Nephron progenitor cell (in vitro differentiated cells): ENCODE measurements around the gene IMPA2.

Experiments
- DNase-seq: peaks from one replicate; pipeline ENCODE4 v3.0.0; 2021
- H3K27ac Mint-ChIP-seq: 2 replicates; pipeline ENCODE4 v1.8.0; 2021; ENCODE audit warnings: mild to moderate bottlenecking, moderate library complexity, mixed read lengths
- H3K27me3 Mint-ChIP-seq: 2 replicates; pipeline ENCODE4 v1.8.0; 2021; ENCODE audit warnings: mild to moderate bottlenecking, low read depth, mixed read lengths; ENCODE audit not compliant: poor library complexity
- H3K36me3 Mint-ChIP-seq: 2 replicates; pipeline ENCODE4 v1.8.0; 2021; ENCODE audit warnings: low read depth, mixed read lengths
- H3K4me1 Mint-ChIP-seq: 2 replicates; pipeline ENCODE4 v1.8.0; 2021; ENCODE audit warnings: mixed read lengths
- H3K4me3 Mint-ChIP-seq: 2 replicates; pipeline ENCODE4 v1.8.0; 2021; ENCODE audit warnings: mild to moderate bottlenecking, moderate library complexity, mixed read lengths
- H3K9me3 Mint-ChIP-seq: 2 replicates; pipeline ENCODE4 v1.8.0; 2021; ENCODE audit warnings: mild to moderate bottlenecking, moderate library complexity, mixed read lengths
- CTCF ChIP-seq: fragments of 200-600 bp; sonication (generic); IDR thresholded peaks from 2 replicates; pipeline ENCODE4 v1.5.0; 2021; ENCODE audit warnings: antibody characterized with exemption

The IMPA2 gene

GRCh38 chr18:12059334-12060181 lies 78.3 kb downstream of the IMPA2 start:
- Mint-ChIP-seq H3K27ac (no peak overlapping the region), H3K4me1 (peaks cover 17% of the 10 kb centered on the region), H3K4me3 (no peak overlapping the region), H3K36me3 (no peaks in the 10 kb centered on the region), H3K27me3 (peaks cover 12% of the 10 kb centered on the region), H3K9me3 (no peaks in the 10 kb centered on the region)
- DNase-seq = no peak
- TF ChIP-seq CTCF = no peak

GRCh38 chr18:12060182-12060870 lies 79.0 kb downstream of the IMPA2 start:
- Mint-ChIP-seq H3K27ac (no peak overlapping the region), H3K4me3 (no peak overlapping the region), H3K27me3 (peaks cover 12% of the 10 kb centered on the region), H3K36me3 (no peaks in the 10 kb centered on the region), H3K4me1 (peaks cover 19% of the 10 kb centered on the region), H3K9me3 (no peaks in the 10 kb centered on the region)
- TF ChIP-seq CTCF = no peak
- DNase-seq = no peak

GRCh38 chr18:12061685-12062084 lies 80.4 kb downstream of the IMPA2 start:
- no peak for DNase-seq
- no peaks in the 10 kb centered on the region for H3K36me3 Mint-ChIP-seq
- peaks cover 27% of the 10 kb centered on the region for H3K4me1 Mint-ChIP-seq
- no peak overlapping the region for H3K27ac Mint-ChIP-seq
- H3K4me3 Mint-ChIP-seq = no peak overlapping the region
- no peaks in the 10 kb centered on the region for H3K9me3 Mint-ChIP-seq
- H3K27me3 Mint-ChIP-seq = peaks cover 12% of the 10 kb centered on the region
- TF ChIP-seq CTCF = no peak

GRCh38 chr18:12062974-12063373 lies 81.7 kb downstream of the IMPA2 start:
- Mint-ChIP-seq H3K36me3 (no peaks in the 10 kb centered on the region), H3K9me3 (no peaks in the 10 kb centered on the region), H3K4me3 (no peak overlapping the region), H3K4me1 (peaks cover 27% of the 10 kb centered on the region), H3K27me3 (peaks cover 9% of the 10 kb centered on the region), H3K27ac (no peak overlapping the region)
- no peak for TF ChIP-seq CTCF
- DNase-seq = no peak

- Mint-ChIP-seq H3K9me3 (no peaks in the 10 kb centered on the region), H3K4me3 (no peak overlapping the region), H3K27me3 (peaks cover 9% of the 10 kb centered on the region), H3K36me3 (no peaks in the 10 kb centered on the region), H3K4me1 (peaks cover 27% of the 10 kb centered on the region), H3K27ac (no peak overlapping the region)
- DNase-seq = no peak
- no peak for TF ChIP-seq CTCF
Observed at GRCh38 chr18:12064086-12064763, 82.9 kb downstream of the IMPA2 start.
